Vagina (tissue), 2 donors: Measurements from ENCODE around the gene LRRC55.

Experiments
- POLR2A ChIP-seq, 2 donors: fragments of 450-650 bp; IDR thresholded peaks; one replicate each; pipeline ENCODE4 v1.6.1; 2017; ENCODE audit warnings: antibody characterized with exemption in 2 of 2, mild to moderate bottlenecking in 2 of 2, moderate library complexity in 2 of 2
- TF ChIP-seq, protein P1 (sequence below), 3 experiments: fragments of 450-650 bp in 2 of 3; fragments of 200-600 bp in 1 of 3; sonication (generic) in 1 of 3; IDR thresholded peaks; one replicate each; pipeline ENCODE4 v1.5.1; 2017 to 2019; ENCODE audit warnings: antibody characterized with exemption in 3 of 3, mild to moderate bottlenecking in 2 of 3, moderate library complexity in 2 of 3

DNA sequence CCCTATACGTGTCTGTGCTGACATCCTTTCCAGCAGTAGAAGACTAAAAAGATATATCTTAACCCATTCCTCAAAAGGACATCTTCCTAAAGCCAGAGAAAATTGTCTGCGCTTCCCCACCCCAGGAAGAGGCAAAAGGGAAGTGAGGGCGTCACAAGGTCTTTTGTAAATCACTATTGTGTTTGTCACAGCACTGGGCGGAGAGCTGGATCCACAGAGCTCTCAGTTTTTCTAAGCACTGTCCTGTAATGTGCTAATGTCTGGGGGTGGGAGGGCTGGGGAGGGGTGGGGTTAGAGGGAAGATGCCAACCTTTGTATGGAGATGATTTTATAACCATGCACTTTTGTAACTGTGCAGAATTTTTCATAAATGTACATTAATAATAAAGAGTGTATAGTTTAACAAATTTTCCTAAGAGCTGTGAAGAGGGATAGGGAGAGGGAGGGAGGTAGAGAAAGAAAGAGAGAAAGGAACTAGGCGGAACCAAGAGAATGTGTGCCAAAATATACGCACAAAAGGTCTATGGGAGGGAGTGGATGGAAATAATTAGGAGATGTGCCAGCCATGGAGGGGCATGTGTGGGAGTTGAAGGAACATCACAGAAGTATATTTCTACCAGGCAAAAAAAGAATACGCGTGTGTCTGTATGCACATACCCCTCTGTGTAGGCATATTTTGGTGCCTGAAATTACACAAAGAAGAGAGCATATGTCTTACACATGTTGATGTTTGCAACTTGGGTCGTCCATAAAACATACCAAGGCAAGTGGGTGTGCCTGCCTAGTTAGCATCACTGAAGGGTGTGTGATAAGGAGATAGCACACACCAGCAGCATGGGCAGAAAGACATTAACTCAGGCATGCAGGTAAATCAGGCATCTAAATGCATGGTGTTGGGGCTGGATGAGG lies 9.8 kb downstream of the LRRC55 start:
- TF ChIP-seq POLR2A (IDR thresholded peaks at IDR 0.05), result no peak
- TF ChIP-seq, protein P1, sequence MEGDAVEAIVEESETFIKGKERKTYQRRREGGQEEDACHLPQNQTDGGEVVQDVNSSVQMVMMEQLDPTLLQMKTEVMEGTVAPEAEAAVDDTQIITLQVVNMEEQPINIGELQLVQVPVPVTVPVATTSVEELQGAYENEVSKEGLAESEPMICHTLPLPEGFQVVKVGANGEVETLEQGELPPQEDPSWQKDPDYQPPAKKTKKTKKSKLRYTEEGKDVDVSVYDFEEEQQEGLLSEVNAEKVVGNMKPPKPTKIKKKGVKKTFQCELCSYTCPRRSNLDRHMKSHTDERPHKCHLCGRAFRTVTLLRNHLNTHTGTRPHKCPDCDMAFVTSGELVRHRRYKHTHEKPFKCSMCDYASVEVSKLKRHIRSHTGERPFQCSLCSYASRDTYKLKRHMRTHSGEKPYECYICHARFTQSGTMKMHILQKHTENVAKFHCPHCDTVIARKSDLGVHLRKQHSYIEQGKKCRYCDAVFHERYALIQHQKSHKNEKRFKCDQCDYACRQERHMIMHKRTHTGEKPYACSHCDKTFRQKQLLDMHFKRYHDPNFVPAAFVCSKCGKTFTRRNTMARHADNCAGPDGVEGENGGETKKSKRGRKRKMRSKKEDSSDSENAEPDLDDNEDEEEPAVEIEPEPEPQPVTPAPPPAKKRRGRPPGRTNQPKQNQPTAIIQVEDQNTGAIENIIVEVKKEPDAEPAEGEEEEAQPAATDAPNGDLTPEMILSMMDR (IDR thresholded peaks at IDR 0.05), result no peak
